Dendritic cell treated with granulocyte-macrophage colony-stimulating factor and Interleukin-4, amounts not matched to agents 40 ng/mL and 50 ng/mL, for 4 days (primary cell): ENCODE measurements around the gene DHRS3.
A peak's percentile ranks its signal among the peaks of the same experiment; 100 is the strongest.

Experiments used
- H3K27ac Mint-ChIP-seq: one replicate; pipeline ENCODE4 v1.8.0; 2022; ENCODE audit warnings: mild to moderate bottlenecking, mixed read lengths
- H3K27me3 Mint-ChIP-seq: one replicate; pipeline ENCODE4 v1.8.0; 2022; ENCODE audit warnings: mild to moderate bottlenecking, mixed read lengths
- H3K36me3 Mint-ChIP-seq: one replicate; pipeline ENCODE4 v1.8.0; 2022; ENCODE audit warnings: low read depth, mixed read lengths
- H3K4me1 Mint-ChIP-seq: one replicate; pipeline ENCODE4 v1.8.0; 2022; ENCODE audit warnings: low read depth, mixed read lengths
- H3K4me3 Mint-ChIP-seq: one replicate; pipeline ENCODE4 v1.8.0; 2022; ENCODE audit warnings: mild to moderate bottlenecking, moderate library complexity, mixed read lengths
- H3K9me3 Mint-ChIP-seq: one replicate; pipeline ENCODE4 v1.8.0; 2022; ENCODE audit warnings: mixed read lengths
- intact Hi-C: fragments of 100-400 bp; cut with micrococcal nuclease; formaldehyde crosslinking; loops from one replicate; pipeline ENCODE4 v1.15.0; 2022

DHRS3 gene

GRCh38 chr1:12593621-12594066, 24.4 kb downstream of the DHRS3 start:
- H3K27ac Mint-ChIP-seq = no peak overlapping the region
- no peak overlapping the region for H3K4me3 Mint-ChIP-seq
- peaks cover 39% of the 10 kb centered on the region for H3K4me1 Mint-ChIP-seq

DNA sequence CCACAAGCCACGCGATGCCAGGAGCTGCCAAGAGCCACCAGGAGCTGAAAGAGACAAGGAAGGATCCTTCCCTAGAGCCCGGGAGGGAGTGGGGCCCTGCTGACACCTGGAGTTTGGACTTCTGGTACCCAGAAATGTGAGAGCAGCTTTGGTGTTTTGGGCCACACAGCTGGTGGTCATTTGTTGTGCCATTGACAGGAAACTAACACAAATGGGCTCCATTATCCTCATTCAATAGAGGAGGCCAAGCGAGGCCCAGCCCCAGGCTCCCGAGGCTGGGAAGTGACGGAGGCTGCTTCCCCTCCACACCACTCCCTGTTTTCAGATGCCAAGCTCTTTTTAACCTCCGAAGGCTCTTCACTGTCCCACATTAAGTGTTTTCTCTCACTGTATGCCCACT, 25.5 kb downstream of the DHRS3 start:
- intact Hi-C loops = no loop called here
- Mint-ChIP-seq H3K27ac (peak overlapping the region; percentile 2), H3K4me1 (peaks cover 32% of the 10 kb centered on the region), H3K27me3 (peaks cover 30% of the 10 kb centered on the region), H3K9me3 (no peaks in the 10 kb centered on the region), H3K36me3 (no peaks in the 10 kb centered on the region), H3K4me3 (no peak overlapping the region)

More at GRCh38 chr1:12593621-12594066, 24.4 kb downstream of the DHRS3 start:
- no peaks in the 10 kb centered on the region for H3K9me3 Mint-ChIP-seq
- no peaks in the 10 kb centered on the region for H3K36me3 Mint-ChIP-seq
- intact Hi-C loops = no loop called here
- peaks cover 36% of the 10 kb centered on the region for H3K27me3 Mint-ChIP-seq

- Mint-ChIP-seq H3K36me3 (no peaks in the 10 kb centered on the region), H3K4me3 (no peak overlapping the region), H3K27me3 (peaks cover 27% of the 10 kb centered on the region), H3K4me1 (peaks cover 23% of the 10 kb centered on the region), H3K9me3 (no peaks in the 10 kb centered on the region), H3K27ac (no peak overlapping the region)
- intact Hi-C loops = no loop called here
Measured at GRCh38 chr1:12591267-12591938, 26.6 kb downstream of the DHRS3 start.

- intact Hi-C loops = no loop called here
- H3K4me3 Mint-ChIP-seq = no peak overlapping the region
- H3K27ac Mint-ChIP-seq = no peak overlapping the region
- H3K9me3 Mint-ChIP-seq = no peaks in the 10 kb centered on the region
- H3K4me1 Mint-ChIP-seq = peaks cover 4% of the 10 kb centered on the region
- H3K36me3 Mint-ChIP-seq = no peaks in the 10 kb centered on the region
- peaks cover 7% of the 10 kb centered on the region for H3K27me3 Mint-ChIP-seq
Measured at GRCh38 chr1:12588695-12589094, 29.3 kb downstream of the DHRS3 start.

- H3K36me3 Mint-ChIP-seq = no peaks in the 10 kb centered on the region
- H3K27ac Mint-ChIP-seq = no peak overlapping the region
- peaks cover 3% of the 10 kb centered on the region for H3K27me3 Mint-ChIP-seq
- no peaks in the 10 kb centered on the region for H3K4me1 Mint-ChIP-seq
- H3K9me3 Mint-ChIP-seq = no peaks in the 10 kb centered on the region
- intact Hi-C loops = no loop called here
- no peak overlapping the region for H3K4me3 Mint-ChIP-seq
Measured at GRCh38 chr1:12587981-12588640, 29.9 kb downstream of the DHRS3 start.

DNA sequence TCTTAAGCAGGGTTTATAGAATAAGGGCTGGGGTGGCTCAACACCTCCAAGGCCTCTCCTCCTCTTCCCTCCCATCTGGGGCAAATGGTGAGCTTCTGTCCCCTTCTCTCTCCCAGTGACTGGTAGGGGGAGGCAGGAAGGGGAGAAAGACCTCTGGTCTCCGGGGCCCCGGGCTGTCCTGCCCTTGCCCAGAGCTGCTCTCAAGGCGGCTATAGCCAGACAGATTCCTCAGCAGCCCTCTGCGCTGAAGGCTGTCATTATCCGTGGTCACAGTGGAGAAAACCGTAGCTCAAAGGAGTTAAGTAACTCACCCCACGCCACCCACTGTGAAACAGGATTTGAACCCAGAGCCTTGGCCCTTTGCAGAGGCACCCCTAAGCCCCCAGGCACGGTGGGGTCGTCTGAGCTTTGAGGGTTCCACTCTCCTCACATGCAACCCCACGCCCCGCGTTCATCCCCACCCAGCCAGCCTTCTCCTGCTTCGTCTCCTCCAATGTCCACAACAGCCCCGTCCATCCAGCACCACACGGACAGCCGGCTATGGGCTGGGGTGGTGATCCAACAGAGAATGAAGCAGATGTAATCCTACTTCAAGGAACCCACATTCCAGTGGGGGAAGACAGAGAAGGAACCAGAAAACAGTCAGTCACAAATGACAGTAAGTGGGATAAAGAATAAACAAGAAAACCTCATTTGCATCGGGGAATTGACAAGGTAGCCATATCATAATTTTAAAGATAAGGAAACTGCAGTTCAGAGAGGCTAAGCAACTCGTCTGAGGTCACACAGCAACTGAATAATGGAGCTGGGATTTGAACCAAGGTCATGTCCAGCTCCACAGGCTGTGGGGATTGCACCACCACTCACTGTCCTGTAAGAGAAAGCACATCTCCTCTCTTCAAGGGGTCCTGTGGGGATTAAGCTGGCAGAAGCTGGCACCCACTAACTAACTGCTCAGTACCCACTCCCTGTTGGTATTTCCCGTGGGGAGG, 31.8 kb downstream of the DHRS3 start:
- intact Hi-C loops = no loop called here
- no peak overlapping the region for H3K27ac Mint-ChIP-seq
- H3K4me3 Mint-ChIP-seq = no peak overlapping the region

DNA sequence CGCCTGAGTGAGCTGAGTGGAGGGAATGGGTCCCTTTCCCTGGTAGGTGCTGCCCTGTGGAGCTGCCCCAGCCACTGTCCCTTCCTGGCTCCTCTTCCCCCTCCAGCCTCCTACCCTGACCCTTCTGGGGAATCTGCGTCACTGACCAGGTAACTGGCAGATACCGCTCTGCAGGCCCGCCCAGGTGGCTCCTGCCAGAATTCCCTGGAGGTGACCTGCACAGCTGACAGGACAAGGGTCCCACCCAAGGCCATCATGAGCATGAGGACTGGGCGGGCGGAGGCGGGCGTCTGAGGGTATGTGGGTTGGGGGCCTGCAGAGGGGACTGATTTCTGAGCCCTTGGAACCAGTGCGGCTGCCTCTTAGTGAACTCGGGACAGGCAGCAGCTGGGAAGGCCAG, 32.5 kb downstream of the DHRS3 start:
- Mint-ChIP-seq H3K9me3 (no peaks in the 10 kb centered on the region), H3K4me1 (no peaks in the 10 kb centered on the region), H3K4me3 (no peak overlapping the region), H3K27ac (no peak overlapping the region), H3K36me3 (no peaks in the 10 kb centered on the region), H3K27me3 (no peaks in the 10 kb centered on the region)
- intact Hi-C loops = no loop called here

More for the DNA sequence above, 31.8 kb downstream of the DHRS3 start:
- Mint-ChIP-seq H3K9me3 (no peaks in the 10 kb centered on the region), H3K27me3 (no peaks in the 10 kb centered on the region), H3K4me1 (no peaks in the 10 kb centered on the region), H3K36me3 (no peaks in the 10 kb centered on the region)

- intact Hi-C loops = no loop called here
- Mint-ChIP-seq H3K4me3 (no peak overlapping the region), H3K27me3 (no peaks in the 10 kb centered on the region), H3K36me3 (no peaks in the 10 kb centered on the region), H3K9me3 (no peaks in the 10 kb centered on the region), H3K27ac (no peak overlapping the region), H3K4me1 (no peaks in the 10 kb centered on the region)
Measured at GRCh38 chr1:12584900-12585525, 33.0 kb downstream of the DHRS3 start.

GRCh38 chr1:12583484-12583883, 34.5 kb downstream of the DHRS3 start:
- no peaks in the 10 kb centered on the region for H3K4me1 Mint-ChIP-seq
- intact Hi-C loops = no loop called here
- H3K36me3 Mint-ChIP-seq = no peaks in the 10 kb centered on the region
- H3K9me3 Mint-ChIP-seq = no peaks in the 10 kb centered on the region
- no peak overlapping the region for H3K4me3 Mint-ChIP-seq
- H3K27me3 Mint-ChIP-seq = no peaks in the 10 kb centered on the region
- H3K27ac Mint-ChIP-seq = no peak overlapping the region

DNA sequence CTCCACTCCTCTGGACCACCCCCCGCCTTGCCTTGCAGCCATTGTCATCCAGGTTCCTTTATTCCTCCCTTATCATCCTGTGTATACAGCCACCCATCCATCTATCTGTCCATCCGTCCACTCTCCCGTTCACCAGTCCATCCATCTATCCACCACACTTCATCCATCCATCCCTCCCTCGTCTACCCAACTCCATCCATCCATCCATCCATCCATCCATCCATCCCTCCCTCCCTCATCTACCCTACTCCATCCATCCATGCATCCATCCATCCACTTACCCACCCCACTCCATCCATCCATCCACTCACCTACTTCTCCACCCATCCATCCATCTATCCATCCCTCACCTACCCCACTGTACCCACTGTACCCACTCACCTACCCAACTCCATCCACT, 35.4 kb downstream of the DHRS3 start:
- Mint-ChIP-seq H3K9me3 (no peaks in the 10 kb centered on the region), H3K27ac (no peak overlapping the region), H3K27me3 (no peaks in the 10 kb centered on the region), H3K4me1 (no peaks in the 10 kb centered on the region), H3K36me3 (no peaks in the 10 kb centered on the region), H3K4me3 (no peak overlapping the region)
- intact Hi-C loops = no loop called here

GRCh38 chr1:12581179-12581578, 36.8 kb downstream of the DHRS3 start:
- no peak overlapping the region for H3K4me3 Mint-ChIP-seq
- no peak overlapping the region for H3K27ac Mint-ChIP-seq

DNA sequence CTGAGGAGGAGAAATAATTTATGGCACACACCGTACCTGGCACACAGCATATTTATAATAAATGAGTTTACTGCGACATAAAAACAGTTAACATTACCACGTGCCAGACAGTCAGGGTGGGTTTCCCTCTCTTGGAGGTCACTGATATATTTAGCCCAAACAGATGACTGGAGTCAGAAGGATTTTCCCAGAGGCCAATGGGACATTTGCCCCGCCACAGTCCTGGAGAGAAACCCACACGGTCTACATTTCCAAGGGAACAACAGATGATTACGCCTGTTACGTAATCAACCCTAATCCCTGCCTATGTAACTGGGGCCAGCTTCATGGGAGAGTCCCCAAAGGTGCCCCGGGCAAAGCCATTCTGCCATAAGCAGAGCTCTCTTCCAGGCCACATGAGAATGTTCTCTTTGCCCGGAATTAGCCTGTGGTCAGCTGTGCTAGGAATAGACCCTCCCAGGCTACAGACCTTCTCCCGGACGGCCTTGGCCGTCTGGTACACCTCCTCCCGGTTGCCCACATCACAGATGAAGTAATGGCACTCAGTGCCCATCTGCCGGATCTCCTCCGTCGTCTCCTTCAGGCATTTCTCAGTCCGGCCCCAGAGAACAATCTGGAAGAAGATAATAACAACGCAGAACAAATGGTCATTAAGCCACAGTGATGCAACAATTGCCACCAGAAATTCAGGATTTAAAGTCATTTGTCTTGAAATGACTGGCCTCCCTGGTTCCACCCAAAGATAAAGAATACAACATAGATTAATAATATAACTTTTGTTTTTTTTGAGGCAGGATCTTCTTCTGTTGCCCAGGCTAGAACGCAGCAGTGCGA, 37.7 kb downstream of the DHRS3 start:
- H3K4me1 Mint-ChIP-seq = no peaks in the 10 kb centered on the region
- no peak overlapping the region for H3K27ac Mint-ChIP-seq
- no peaks in the 10 kb centered on the region for H3K27me3 Mint-ChIP-seq
- intact Hi-C loops = no loop called here
- H3K4me3 Mint-ChIP-seq = no peak overlapping the region
- H3K9me3 Mint-ChIP-seq = no peaks in the 10 kb centered on the region
- H3K36me3 Mint-ChIP-seq = no peaks in the 10 kb centered on the region

More at GRCh38 chr1:12581179-12581578, 36.8 kb downstream of the DHRS3 start:
- intact Hi-C loops = no loop called here
- no peaks in the 10 kb centered on the region for H3K36me3 Mint-ChIP-seq
- no peaks in the 10 kb centered on the region for H3K4me1 Mint-ChIP-seq
- H3K27me3 Mint-ChIP-seq = no peaks in the 10 kb centered on the region
- H3K9me3 Mint-ChIP-seq = no peaks in the 10 kb centered on the region

GRCh38 chr1:12578860-12579422, 39.1 kb downstream of the DHRS3 start:
- H3K4me1 Mint-ChIP-seq = no peaks in the 10 kb centered on the region
- H3K36me3 Mint-ChIP-seq = no peaks in the 10 kb centered on the region

More at GRCh38 chr1:12578860-12579422, 39.1 kb downstream of the DHRS3 start:
- intact Hi-C loops = no loop called here
- Mint-ChIP-seq H3K4me3 (no peak overlapping the region), H3K27me3 (no peaks in the 10 kb centered on the region), H3K9me3 (no peaks in the 10 kb centered on the region), H3K27ac (no peak overlapping the region)
